Loucy (cell line): ENCODE results near the gene MRAS.

Experiments used
- EZH2phosphoT487 ChIP-seq: fragments of 200-600 bp; IDR thresholded peaks from 2 replicates; pipeline ENCODE4 v1.6.1; 2018; ENCODE audit warnings: antibody characterized with exemption, mild to moderate bottlenecking, moderate library complexity, borderline replicate concordance
- TF ChIP-seq, protein P1 (sequence below): fragments of 200-600 bp; sonication (generic); conservative IDR thresholded peaks from 2 replicates; pipeline ENCODE4 v1.5.1; 2014; ENCODE audit warnings: mild to moderate bottlenecking, antibody characterized with exemption, low read length

DNA sequence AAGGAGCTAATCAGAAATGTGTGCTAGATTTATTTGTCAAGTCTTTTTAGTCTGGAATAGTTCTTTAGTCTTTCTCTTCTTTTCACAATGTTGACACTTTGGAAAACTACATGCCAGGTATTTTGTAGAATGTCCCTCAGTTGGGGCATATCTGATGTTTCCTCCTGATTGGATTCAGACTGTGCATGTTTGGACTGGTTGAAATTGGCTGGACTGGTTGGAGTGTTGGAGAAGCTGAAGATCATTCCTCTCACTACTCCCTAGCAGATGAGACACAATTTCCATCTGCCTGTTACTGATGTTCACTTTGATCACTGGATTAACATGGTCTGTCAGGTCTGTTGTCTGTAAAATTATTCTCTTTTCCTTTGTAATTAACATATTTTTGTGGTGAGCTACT lies 22.4 kb upstream of the MRAS start:
- TF ChIP-seq, protein P1, sequence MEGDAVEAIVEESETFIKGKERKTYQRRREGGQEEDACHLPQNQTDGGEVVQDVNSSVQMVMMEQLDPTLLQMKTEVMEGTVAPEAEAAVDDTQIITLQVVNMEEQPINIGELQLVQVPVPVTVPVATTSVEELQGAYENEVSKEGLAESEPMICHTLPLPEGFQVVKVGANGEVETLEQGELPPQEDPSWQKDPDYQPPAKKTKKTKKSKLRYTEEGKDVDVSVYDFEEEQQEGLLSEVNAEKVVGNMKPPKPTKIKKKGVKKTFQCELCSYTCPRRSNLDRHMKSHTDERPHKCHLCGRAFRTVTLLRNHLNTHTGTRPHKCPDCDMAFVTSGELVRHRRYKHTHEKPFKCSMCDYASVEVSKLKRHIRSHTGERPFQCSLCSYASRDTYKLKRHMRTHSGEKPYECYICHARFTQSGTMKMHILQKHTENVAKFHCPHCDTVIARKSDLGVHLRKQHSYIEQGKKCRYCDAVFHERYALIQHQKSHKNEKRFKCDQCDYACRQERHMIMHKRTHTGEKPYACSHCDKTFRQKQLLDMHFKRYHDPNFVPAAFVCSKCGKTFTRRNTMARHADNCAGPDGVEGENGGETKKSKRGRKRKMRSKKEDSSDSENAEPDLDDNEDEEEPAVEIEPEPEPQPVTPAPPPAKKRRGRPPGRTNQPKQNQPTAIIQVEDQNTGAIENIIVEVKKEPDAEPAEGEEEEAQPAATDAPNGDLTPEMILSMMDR = no peak
- TF ChIP-seq EZH2phosphoT487 = no peak
